ENCODE measurements around the gene PRR7. TPM values are rescaled to one million over a fixed set of nuclear protein-coding genes. Genes with fewer than 3 reads are reported as not detected.
A peak's percentile ranks its signal among the peaks of the same experiment; 100 is the strongest.

PRR7 gene
- total and polyA plus RNA-seq, 2 of the 13 experiments (the other 11 are each of a cell fraction or from before 2014, with no cell fraction given): 4.8 to 5.0 TPM

DNA sequence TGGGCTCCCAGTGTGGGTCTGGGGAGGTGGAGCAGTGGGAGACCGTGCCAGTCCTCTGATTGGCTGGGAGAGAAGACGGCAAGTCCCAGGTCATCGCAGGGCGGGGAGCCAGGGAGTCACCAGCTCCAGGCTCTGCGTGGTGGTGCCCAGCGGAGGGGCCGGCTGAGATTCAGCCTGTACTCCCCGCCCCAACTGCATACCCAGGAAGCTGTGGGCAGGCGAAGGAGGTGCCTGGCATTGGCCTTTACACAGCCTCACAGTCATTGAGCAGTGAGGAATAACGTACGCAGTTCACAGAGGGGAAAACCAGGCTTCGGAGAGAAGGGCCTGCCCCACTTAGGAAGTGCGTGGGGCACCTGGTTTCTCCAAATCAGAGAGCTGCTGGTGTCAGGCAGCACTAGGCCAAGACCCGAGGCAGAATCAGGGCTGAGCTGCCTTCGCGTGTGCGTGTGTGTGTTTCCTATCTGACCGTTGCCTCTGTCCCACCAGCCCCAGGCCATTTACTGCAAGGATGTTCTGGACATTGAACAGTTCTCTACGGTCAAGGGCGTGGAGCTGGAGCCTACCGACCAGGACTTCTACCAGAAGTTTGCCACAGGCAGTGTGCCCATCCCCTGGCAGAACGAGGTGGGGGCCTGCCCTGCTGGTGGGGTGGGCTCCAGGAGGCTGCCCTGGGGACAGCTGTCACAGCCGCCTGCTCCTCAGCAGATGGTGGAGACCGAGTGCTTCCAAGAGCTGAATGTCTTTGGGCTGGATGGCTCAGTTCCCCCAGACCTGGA, 6.2 kb upstream of the PRR7 start:
- ChIA-PET POLR2A (interaction anchor here (1.3 to 2.0 kb wide), 2 partner anchors 14 to 15 kb away, joined by 3 to 8 read pairs; partner anchors contain the start of gene GRK6), CTCF (ENCODE audit: low intra/inter-chr PET ratio, low total read pairs) (no interaction called here)
- Histone ChIP-seq H2AFZ (ENCODE audit: low read length) (no peak overlapping the region), H3K79me2 (ENCODE audit: insufficient read depth, low read length) (no peaks in the 10 kb centered on the region), H3K27ac (ENCODE audit: extremely low read length, insufficient read depth, low read length) (no peak overlapping the region), H3K4me3 (replicated peaks in 1 of 3; ENCODE audit: insufficient read depth in 1 of 3, low read depth in 2 of 3, low read length in 3 of 3) (no peak overlapping the region), H3K9me3 (ENCODE audit: low read length) (no peaks in the 10 kb centered on the region), H3K36me3 (replicated peaks in 1 of 2; ENCODE audit: control insufficient read depth in 1 of 2, insufficient read depth in 2 of 2, low read length in 2 of 2) (peaks cover 8 to 16% of the 10 kb centered on the region in 2 experiments; a peak in 4 of 5 replicates), H3K27me3 (ENCODE audit: control insufficient read depth in 1 of 2, insufficient read depth in 2 of 2, low read length in 2 of 2) (no peaks in the 10 kb centered on the region), H3K9ac (ENCODE audit: insufficient read depth, low read depth, low read length) (no peak overlapping the region), H4K20me1 (ENCODE audit: insufficient read depth, low read length) (peaks cover 2% of the 10 kb centered on the region; the same call in 1 of the 2 replicates), H3K4me2 (ENCODE audit: low read depth, low read length) (no peak overlapping the region), H3K4me1 (ENCODE audit: insufficient read depth, low read length) (peaks cover 30% of the 10 kb centered on the region)
- no TSS peak for BruUV-seq (replicated peaks)
- intact Hi-C loops (cut with micrococcal nuclease; ENCODE audit: unreplicated experiment) (no loop called here), in situ Hi-C loops (cut with HindIII; ENCODE audit: extremely low pct_ligation_motif_present, low pct_unique_long_range_greater_than_20kb) (no loop called here)
- 98% methylated on average over 15 of the region's 24 CpGs for WGBS (ENCODE audit: low lambda C conversion rate)
- FAIRE-seq (no peak), ATAC-seq (no peak), DNase-seq (ENCODE audit: low spot score) (no peak)
- TF ChIP-seq, protein P1, sequence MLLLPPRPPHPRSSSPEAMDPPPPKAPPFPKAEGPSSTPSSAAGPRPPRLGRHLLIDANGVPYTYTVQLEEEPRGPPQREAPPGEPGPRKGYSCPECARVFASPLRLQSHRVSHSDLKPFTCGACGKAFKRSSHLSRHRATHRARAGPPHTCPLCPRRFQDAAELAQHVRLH (CRISPR knock-in tag; IDR thresholded peaks at IDR 0.05; ENCODE audit: borderline replicate concordance, low read depth): no peak
- TF ChIP-seq YEATS2 (CRISPR knock-in tag; IDR thresholded peaks at IDR 0.05; ENCODE audit: borderline replicate concordance) (no peak), AGO1 (IDR thresholded peaks at IDR 0.05; ENCODE audit: low read depth, low read length, poor library complexity, severe bottlenecking) (peak; percentile 71), RBM22 (optimal IDR thresholded peaks at IDR 0.05; ENCODE audit: low read length) (peak; percentile 88), POLR2G (IDR thresholded peaks at IDR 0.05; ENCODE audit: low read depth, low read length) (0 out of 2 replicates have a peak, but pooled peaks have one; percentile 21), AGO2 (optimal IDR thresholded peaks at IDR 0.05; ENCODE audit: low read depth, low read length) (peak; percentile 7)

Data from HepG2 (cell line).